HS-5 (cell line): ENCODE measurements around the gene IGSF21.

Source experiments
- DNase-seq: peaks from one replicate; pipeline ENCODE4 v3.0.0-alpha.2; 2012; ENCODE audit warnings: low read depth

The IGSF21 gene

GRCh38 chr1:18097206-18097605, 10.4 kb upstream of the IGSF21 start:
- no peak for DNase-seq

GRCh38 chr1:18099026-18099425, 8.6 kb upstream of the IGSF21 start:
- DNase-seq, result no peak

DNA sequence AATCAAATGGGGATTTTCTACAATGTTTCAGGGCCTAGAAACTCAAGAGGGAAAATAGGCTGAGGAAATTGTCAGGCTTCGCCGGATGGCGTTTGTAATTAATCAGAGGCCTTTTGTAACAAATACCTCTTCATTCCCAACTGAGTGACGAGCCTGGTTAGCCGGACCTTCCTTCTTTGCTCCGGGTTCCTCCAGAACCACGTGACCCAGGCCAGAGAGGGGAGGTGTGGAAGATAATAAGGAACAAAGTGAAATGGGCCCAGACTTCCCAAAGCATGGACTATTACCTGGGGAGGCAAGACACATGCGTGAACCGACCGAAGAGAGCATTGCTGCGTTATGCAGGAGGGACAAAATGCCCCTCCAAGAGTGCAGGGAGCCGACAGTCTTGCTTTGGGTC, 7.5 kb upstream of the IGSF21 start:
- DNase-seq, result no peak

- peak; percentile 44 for DNase-seq
Measured at GRCh38 chr1:18100491-18101063, 7.0 kb upstream of the IGSF21 start.

GRCh38 chr1:18101508-18101907, 6.1 kb upstream of the IGSF21 start:
- DNase-seq, result no peak

GRCh38 chr1:18103788-18104421, 3.7 kb upstream of the IGSF21 start:
- no peak for DNase-seq

- DNase-seq, result no peak
Measured at GRCh38 chr1:18104546-18105100, 3.0 kb upstream of the IGSF21 start.

DNA sequence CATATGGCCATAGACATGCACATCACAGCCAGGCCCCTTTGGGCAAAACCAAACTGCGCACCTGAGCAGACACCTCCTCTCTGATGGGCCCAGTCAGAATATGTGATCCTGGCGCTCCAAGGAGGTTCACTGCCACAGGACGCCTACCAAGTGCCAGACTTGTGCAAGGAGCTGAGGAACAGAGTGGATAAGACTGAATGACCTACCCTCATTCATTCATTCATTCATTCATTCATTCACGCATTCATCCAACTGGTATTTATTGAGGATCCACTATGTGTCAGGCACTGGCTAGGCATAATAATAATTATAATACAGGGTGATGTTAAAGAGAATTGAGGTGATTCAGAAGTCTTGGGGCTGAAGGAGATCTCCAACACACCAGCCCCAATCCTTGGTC, 2.4 kb upstream of the IGSF21 start:
- no peak for DNase-seq

DNA sequence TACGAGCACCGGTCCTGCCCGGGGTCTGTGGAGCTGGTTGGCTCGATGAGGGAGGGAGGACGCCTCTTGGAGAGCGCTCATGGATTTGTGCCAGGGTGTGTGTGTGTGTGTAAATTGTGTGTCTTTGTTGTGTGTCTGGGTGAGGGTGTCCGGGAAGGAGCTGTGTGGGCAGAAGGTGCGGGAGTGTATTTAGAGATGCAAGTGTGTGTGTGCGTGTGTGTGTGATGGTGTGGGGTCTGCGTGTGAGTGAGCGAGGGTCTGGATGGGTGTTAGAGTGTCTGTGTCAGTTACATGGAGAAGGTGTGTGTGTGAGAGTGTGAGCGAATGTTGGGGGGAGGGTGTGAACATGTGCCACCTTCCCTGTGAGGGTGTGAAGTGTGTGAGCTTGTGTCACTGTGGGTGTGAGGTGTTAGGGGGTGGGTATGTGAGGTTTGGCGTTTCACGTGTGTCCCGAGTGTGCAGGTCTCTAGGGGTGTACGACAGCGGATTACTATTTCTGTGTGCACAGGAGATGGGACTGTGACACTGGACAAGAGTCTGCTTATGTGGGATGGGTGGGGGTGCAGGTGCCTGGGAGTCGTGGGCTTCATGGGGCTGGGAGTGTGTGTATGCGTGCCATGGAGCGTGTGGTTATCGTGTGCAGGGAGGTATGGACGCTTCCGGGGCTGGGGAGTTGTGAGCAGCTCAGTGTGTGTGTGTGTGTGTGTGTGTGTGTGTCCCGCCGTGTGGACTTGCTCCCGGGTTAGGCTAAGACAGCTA, 880 bp downstream of the IGSF21 start:
- DNase-seq, result no peak

DNA sequence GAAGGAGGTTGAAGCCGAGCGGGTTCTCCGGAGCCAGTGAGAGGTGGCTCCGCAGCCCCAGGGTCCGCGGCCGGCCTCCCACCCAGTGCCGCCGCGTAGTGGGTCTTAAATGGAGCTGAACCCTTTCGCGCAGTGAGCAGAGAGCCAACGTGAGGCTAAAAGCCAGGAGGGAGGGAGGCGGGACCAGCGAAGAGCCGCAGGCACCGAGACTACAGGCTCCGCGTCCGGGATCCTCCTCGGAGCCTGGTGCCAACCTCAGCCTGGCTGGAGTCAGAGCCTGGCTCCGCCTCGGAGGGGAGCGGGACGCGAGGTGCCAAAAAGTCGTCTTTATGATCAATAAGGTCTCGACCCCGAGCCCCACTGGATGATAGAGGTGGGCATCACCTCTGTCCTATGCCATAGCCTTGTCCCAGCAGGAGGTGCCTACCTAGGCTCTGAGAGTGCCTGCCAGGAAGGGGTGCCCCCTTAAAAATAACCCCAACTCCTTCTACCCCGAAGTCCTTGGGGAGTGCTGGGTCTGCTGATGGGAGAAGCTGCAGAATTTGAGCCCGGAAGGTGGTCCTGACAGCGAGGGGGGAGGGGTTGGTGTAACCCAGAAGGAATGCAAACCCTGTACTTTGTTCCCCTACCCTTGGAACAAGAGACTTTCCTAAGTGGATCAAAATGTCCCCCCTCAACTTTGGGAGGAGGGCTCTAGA, 1.6 kb downstream of the IGSF21 start:
- DNase-seq, result no peak

GRCh38 chr1:18109756-18110597, 2.4 kb downstream of the IGSF21 start:
- DNase-seq, result no peak

DNA sequence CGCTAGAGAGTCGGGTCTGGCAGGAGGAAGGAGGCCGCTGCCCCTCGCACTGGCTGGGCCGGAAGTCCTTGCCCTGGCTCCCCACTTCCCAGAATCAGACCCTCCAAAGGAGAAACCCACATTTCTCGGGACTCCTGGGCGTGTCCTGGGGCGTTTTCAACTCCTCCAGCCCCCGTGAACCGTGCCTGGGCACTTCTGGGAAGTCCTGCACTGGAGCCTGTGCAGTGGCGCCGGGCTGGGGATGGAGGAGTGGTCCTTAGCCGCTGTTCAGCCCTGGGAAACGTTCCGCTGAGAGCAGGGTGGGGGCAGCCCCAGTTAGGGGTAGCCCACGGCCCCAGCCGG, 3.0 kb downstream of the IGSF21 start:
- no peak for DNase-seq

- no peak for DNase-seq
Measured at GRCh38 chr1:18110968-18111367, 3.4 kb downstream of the IGSF21 start.

DNA sequence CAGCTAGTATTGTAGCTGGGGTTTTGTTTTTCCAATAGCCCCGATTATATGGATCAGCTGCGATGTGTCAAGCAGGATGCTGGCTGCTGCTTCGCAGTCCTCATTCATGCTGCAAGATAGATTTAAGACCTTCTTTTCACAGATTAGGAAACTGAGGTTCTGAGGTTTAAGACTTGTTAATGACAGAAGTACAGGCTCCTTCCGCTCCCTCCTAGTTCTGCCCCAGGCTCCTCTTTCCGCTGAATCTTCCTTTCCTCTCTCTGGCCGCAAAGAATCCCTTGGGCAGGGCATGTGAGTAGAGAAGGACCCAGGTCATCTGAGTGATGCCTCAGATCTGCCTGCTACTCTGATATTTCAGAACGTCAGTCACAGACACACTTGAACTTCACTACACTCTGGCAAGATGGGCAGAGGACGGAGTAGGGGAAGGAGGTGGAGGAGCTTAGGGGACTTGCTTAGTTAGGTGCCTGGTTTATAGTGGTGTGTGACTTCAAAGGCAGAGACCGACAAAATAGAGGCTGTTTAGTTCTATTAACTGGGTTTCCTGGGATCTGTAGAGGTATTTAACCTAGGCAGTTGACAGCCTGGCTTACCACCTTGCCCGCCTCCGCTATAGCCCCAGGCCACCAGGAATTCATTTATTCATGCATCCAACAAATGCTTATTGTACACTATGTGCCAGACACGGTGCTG, 4.2 kb downstream of the IGSF21 start:
- DNase-seq, result no peak

DNA sequence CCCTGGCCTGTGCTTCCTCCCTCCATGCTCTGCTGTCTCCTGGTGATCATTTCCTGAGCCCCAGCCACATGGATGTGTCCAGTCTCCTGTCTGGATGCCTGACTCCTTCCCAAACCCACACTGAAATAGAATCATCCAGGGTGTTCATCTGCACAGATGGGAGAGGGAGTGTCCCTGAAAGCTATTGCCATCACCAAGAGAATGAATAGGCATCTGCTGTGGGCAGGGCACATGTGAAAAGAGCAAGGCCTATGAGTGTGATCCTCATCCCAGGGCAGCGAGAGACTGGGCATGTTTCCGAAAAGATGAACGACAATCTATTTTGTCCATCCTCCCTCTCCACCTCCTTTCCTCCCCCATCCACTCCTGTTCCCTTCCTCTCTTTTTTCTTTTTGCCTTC, 5.0 kb downstream of the IGSF21 start:
- DNase-seq, result no peak

DNA sequence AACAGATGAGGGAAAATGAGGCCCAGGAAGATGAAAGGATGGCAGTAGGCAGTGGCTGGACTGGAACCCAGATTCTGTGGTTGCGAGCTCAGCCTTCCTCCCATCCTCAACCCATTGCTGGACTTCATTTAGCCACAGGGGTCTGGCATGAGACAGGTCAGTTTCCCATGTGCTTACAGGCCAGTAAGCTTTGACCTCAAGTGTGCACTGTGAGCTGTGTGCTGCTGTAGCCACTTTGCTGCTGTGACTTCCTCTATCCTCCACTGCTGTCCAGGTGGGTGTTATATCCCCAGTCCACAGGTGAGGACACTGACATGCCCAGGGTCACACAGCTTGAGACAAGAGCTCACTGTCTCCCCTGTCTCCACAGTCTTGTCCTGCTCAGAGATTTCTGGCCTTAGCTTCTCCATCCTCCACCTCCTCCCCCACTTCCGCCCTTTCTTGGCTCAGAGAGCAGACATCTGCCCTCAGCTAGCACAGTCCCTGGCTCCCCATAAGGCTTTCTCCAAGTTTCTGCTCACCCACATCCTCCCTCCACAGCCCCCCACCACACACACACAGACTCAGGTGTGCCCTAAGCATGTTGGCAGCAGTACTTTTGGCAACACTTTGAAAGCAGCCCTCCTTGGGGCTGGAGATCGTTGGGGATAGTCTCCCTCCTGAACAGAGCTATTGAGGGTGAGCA, 7.3 kb downstream of the IGSF21 start:
- no peak for DNase-seq

GRCh38 chr1:18116777-18117176, 9.2 kb downstream of the IGSF21 start:
- no peak for DNase-seq

GRCh38 chr1:18118078-18118477, 10.5 kb downstream of the IGSF21 start:
- no peak for DNase-seq

DNA sequence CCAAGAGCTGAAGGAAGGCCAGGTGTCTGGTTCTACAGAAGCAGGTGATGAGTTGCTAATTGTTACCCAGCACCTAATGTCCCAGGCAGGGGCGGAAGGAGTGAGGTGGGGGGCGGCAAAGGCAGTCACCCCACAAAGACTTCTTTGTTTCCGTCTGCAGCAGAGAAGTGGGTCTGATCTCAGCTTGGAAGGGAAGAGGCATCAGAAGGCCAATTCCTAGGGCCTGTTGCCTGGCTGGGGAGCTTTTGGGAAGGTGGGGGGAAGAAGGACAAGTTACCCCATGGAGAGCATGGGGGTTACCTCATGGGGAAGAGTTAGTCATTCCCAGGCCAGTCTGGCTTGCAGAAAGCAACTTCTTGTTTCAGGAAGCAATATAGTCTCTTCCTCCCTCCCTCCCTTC, 10.9 kb downstream of the IGSF21 start:
- DNase-seq, result no peak

GRCh38 chr1:18119289-18119688, 11.7 kb downstream of the IGSF21 start:
- DNase-seq, result no peak
